ENCODE data around the gene SLC6A11.

- no peak for TF ChIP-seq POLR2A (IDR thresholded peaks at IDR 0.05; ENCODE audit: low read depth, low read length)
- no peak for TF ChIP-seq POLR2AphosphoS5 (IDR thresholded peaks at IDR 0.05; ENCODE audit: low read depth, low read length)
Measured at GRCh38 chr3:10824468-10824867, 8.4 kb downstream of the SLC6A11 start.

Measured in GM12892 (cell line).